OCI-LY1 (cell line): ENCODE data around the gene RIPOR2.

ENCODE experiments used
- H2AFZ ChIP-seq: fragments of 200-600 bp; sonication (generic), shearing (Covaris generic); 2 replicates; pipeline ENCODE4 v1.6.0; 2014; ENCODE audit warnings: antibody characterized with exemption, mild to moderate bottlenecking, low read length
- H3F3A ChIP-seq: fragments of 200-600 bp; sonication (generic), shearing (Covaris generic); 2 replicates; pipeline ENCODE4 v1.6.0; 2014; ENCODE audit warnings: mild to moderate bottlenecking, antibody characterized with exemption, low read length, moderate library complexity; ENCODE audit not compliant: insufficient read depth
- H3K27ac ChIP-seq: fragments of 200-600 bp; sonication (generic); 2 replicates; pipeline ENCODE4 v1.5.1; 2014; ENCODE audit warnings: low read length, mixed run types, mild to moderate bottlenecking, low read depth; ENCODE audit not compliant: poor library complexity, severe bottlenecking
- H3K27me3 ChIP-seq: fragments of 200-600 bp; sonication (generic); 2 replicates; pipeline ENCODE4 v1.6.0; 2014; ENCODE audit warnings: antibody characterized with exemption, mild to moderate bottlenecking, low read length, moderate library complexity; ENCODE audit not compliant: insufficient read depth
- H3K36me3 ChIP-seq: fragments of 200-600 bp; sonication (generic); 2 replicates; pipeline ENCODE4 v1.6.1; 2014; ENCODE audit warnings: mild to moderate bottlenecking, antibody characterized with exemption, low read length, moderate library complexity, mixed read lengths; ENCODE audit not compliant: insufficient read depth
- H3K4me1 ChIP-seq: fragments of 200-600 bp; sonication (generic); 2 replicates; pipeline ENCODE4 v1.5.1; 2014; ENCODE audit warnings: mild to moderate bottlenecking, low read length, moderate library complexity; ENCODE audit not compliant: insufficient read depth, severe bottlenecking
- H3K4me2 ChIP-seq: fragments of 200-600 bp; sonication (generic), shearing (Covaris generic); 2 replicates; pipeline ENCODE4 v1.6.1; 2014; ENCODE audit warnings: low read length
- H3K4me3 ChIP-seq: fragments of 200-600 bp; sonication (generic); 2 replicates; pipeline ENCODE4 v1.5.1; 2014; ENCODE audit warnings: low read length, low read depth, mild to moderate bottlenecking, mixed read lengths; ENCODE audit not compliant: poor library complexity, severe bottlenecking
- H3K79me2 ChIP-seq: fragments of 200-600 bp; shearing (Covaris generic); 2 replicates; pipeline ENCODE4 v1.6.1; 2016; ENCODE audit warnings: mixed run types, low read length, mixed read lengths; ENCODE audit not compliant: insufficient read depth
- H3K9ac ChIP-seq: fragments of 200-600 bp; sonication (generic), shearing (Covaris generic); 2 replicates; pipeline ENCODE4 v1.6.1; 2014; ENCODE audit warnings: mild to moderate bottlenecking, low read length, mixed read lengths
- H3K9me2 ChIP-seq: fragments of 200-600 bp; sonication (generic), shearing (Covaris generic); 2 replicates; pipeline ENCODE4 v1.6.1; 2014; ENCODE audit warnings: low read depth, mild to moderate bottlenecking, low read length, mixed read lengths
- H3K9me3 ChIP-seq: fragments of 200-600 bp; shearing (Covaris generic); 2 replicates; pipeline ENCODE4 v1.6.1; 2014; ENCODE audit warnings: low read length, mixed read lengths
- H4K20me1 ChIP-seq: fragments of 200-600 bp; sonication (generic), shearing (Covaris generic); 2 replicates; pipeline ENCODE4 v1.6.0; 2016; ENCODE audit warnings: mild to moderate bottlenecking, low read length; ENCODE audit not compliant: insufficient read depth
- EZH2 ChIP-seq: fragments of 200-600 bp; sonication (generic), shearing (Covaris generic); IDR thresholded peaks from 2 replicates; pipeline ENCODE4 v1.8.0; 2017; ENCODE audit warnings: borderline replicate concordance, mixed run types, mild to moderate bottlenecking, antibody characterized with exemption, low read length, moderate library complexity, mixed read lengths
- TF ChIP-seq, protein P1 (sequence below): fragments of 200-600 bp; sonication (generic), shearing (Covaris generic); IDR thresholded peaks from 2 replicates; pipeline ENCODE4 v1.5.1; 2017; ENCODE audit warnings: mild to moderate bottlenecking, antibody characterized with exemption, low read length, moderate library complexity, mixed read lengths

Gene RIPOR2

GRCh38 chr6:24901698-24902328 lies 33.9 kb downstream of the RIPOR2 start:
- 0 out of 2 replicates have a peak, but pooled peaks cover 1% of the 10 kb centered on the region for H3K79me2 ChIP-seq
- H3K9me3 ChIP-seq = no peaks in the 10 kb centered on the region
- peak overlapping the region; percentile 9 for H3K27ac ChIP-seq
- H2AFZ ChIP-seq = no peak overlapping the region
- no peaks in the 10 kb centered on the region for H3K27me3 ChIP-seq
- H3K4me2 ChIP-seq = peak overlapping the region; percentile 2; the same call in 1 of the 2 replicates
- peaks cover 39% of the 10 kb centered on the region for H3K4me1 ChIP-seq
- H3K4me3 ChIP-seq = no peak overlapping the region
- H3K9me2 ChIP-seq = no peaks in the 10 kb centered on the region
- no peak overlapping the region for H3K9ac ChIP-seq
- H3F3A ChIP-seq = no peaks in the 10 kb centered on the region
- TF ChIP-seq, protein P1, sequence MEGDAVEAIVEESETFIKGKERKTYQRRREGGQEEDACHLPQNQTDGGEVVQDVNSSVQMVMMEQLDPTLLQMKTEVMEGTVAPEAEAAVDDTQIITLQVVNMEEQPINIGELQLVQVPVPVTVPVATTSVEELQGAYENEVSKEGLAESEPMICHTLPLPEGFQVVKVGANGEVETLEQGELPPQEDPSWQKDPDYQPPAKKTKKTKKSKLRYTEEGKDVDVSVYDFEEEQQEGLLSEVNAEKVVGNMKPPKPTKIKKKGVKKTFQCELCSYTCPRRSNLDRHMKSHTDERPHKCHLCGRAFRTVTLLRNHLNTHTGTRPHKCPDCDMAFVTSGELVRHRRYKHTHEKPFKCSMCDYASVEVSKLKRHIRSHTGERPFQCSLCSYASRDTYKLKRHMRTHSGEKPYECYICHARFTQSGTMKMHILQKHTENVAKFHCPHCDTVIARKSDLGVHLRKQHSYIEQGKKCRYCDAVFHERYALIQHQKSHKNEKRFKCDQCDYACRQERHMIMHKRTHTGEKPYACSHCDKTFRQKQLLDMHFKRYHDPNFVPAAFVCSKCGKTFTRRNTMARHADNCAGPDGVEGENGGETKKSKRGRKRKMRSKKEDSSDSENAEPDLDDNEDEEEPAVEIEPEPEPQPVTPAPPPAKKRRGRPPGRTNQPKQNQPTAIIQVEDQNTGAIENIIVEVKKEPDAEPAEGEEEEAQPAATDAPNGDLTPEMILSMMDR = no peak
- TF ChIP-seq EZH2 = no peak
- H3K36me3 ChIP-seq = peaks cover 5% of the 10 kb centered on the region; the same call in 1 of the 2 replicates
- H4K20me1 ChIP-seq = no peaks in the 10 kb centered on the region

GRCh38 chr6:24900917-24901697 lies 34.7 kb downstream of the RIPOR2 start:
- Histone ChIP-seq H3K4me2 (peak overlapping the region; percentile 2; the same call in 1 of the 2 replicates), H3K27me3 (no peaks in the 10 kb centered on the region), H3K79me2 (no peaks in the 10 kb centered on the region), H4K20me1 (no peaks in the 10 kb centered on the region), H3K36me3 (peaks cover 5% of the 10 kb centered on the region; the same call in 1 of the 2 replicates), H3K9ac (no peak overlapping the region), H2AFZ (no peak overlapping the region), H3K9me3 (no peaks in the 10 kb centered on the region), H3F3A (no peaks in the 10 kb centered on the region), H3K4me1 (peaks cover 39% of the 10 kb centered on the region), H3K4me3 (no peak overlapping the region), H3K27ac (peak overlapping the region; percentile 9), H3K9me2 (no peaks in the 10 kb centered on the region)
- no peak for TF ChIP-seq EZH2
- TF ChIP-seq, protein P1 = no peak

GRCh38 chr6:24899997-24900325 lies 35.8 kb downstream of the RIPOR2 start:
- Histone ChIP-seq H4K20me1 (no peaks in the 10 kb centered on the region), H3K4me2 (peak overlapping the region; percentile 45), H3K27ac (peak overlapping the region; percentile 55), H3K79me2 (no peaks in the 10 kb centered on the region), H3K9me2 (no peaks in the 10 kb centered on the region), H3K4me3 (no peak overlapping the region), H3K27me3 (no peaks in the 10 kb centered on the region), H3K9me3 (no peaks in the 10 kb centered on the region), H3K4me1 (peaks cover 39% of the 10 kb centered on the region), H2AFZ (no peak overlapping the region), H3K36me3 (peaks cover 5% of the 10 kb centered on the region; the same call in 1 of the 2 replicates), H3F3A (no peaks in the 10 kb centered on the region), H3K9ac (peak overlapping the region; percentile 19; the same call in 1 of the 2 replicates)
- TF ChIP-seq EZH2 = no peak
- TF ChIP-seq, protein P1 = no peak
